NCI-H187 treated with DMSO at 0.1 percent for 48 hours (cell line): ENCODE data around the gene ZP1.
A peak's percentile ranks its signal among the peaks of the same experiment; 100 is the strongest.

Source experiments
- DNase-seq: peaks from one replicate; lab custom pipeline; 2025; lab: John Stamatoyannopoulos, UW

ZP1 gene

GRCh38 chr11:60910281-60910687 is 42.9 kb downstream of the ZP1 start:
- DNase-seq = no peak

GRCh38 chr11:60910711-60911380 is 43.5 kb downstream of the ZP1 start:
- DNase-seq = no peak

- no peak for DNase-seq
Measured at GRCh38 chr11:60912223-60912850, 45.0 kb downstream of the ZP1 start.

- DNase-seq = no peak
Measured at GRCh38 chr11:60912851-60913528, 45.6 kb downstream of the ZP1 start.

GRCh38 chr11:60913793-60914632 is 46.7 kb downstream of the ZP1 start, which contains the start of gene TMEM109:
TSS of gene TMEM109 (plus strand) at chr11:60914158. CDS start at chr11:60919694, 5,536 bp downstream.
- peak; percentile 85 for DNase-seq

GRCh38 chr11:60914633-60915247 is 47.4 kb downstream of the ZP1 start:
- no peak for DNase-seq

- no peak for DNase-seq
Measured at GRCh38 chr11:60915248-60915914, 48.0 kb downstream of the ZP1 start.

GRCh38 chr11:60916669-60917206 is 49.4 kb downstream of the ZP1 start:
- DNase-seq = no peak

- no peak for DNase-seq
Measured at GRCh38 chr11:60917267-60917666, 49.9 kb downstream of the ZP1 start.

GRCh38 chr11:60918251-60918938 is 51.1 kb downstream of the ZP1 start:
- DNase-seq = no peak

GRCh38 chr11:60918939-60919265 is 51.6 kb downstream of the ZP1 start:
- no peak for DNase-seq

- no peak for DNase-seq
Measured at GRCh38 chr11:60919320-60919719, 52.0 kb downstream of the ZP1 start.

- no peak for DNase-seq
Measured at GRCh38 chr11:60919956-60920355, 52.6 kb downstream of the ZP1 start.

- DNase-seq = no peak
Measured at GRCh38 chr11:60921259-60921658, 53.9 kb downstream of the ZP1 start.

GRCh38 chr11:60921777-60922335 is 54.5 kb downstream of the ZP1 start:
- DNase-seq = no peak

GRCh38 chr11:60922906-60923305 is 55.6 kb downstream of the ZP1 start:
- no peak for DNase-seq

- no peak for DNase-seq
Measured at GRCh38 chr11:60923326-60923725, 56.0 kb downstream of the ZP1 start.

- DNase-seq = no peak
Measured at GRCh38 chr11:60923800-60924109, 56.4 kb downstream of the ZP1 start.

GRCh38 chr11:60924110-60924905 is 57.0 kb downstream of the ZP1 start, which contains the start of gene TMEM132A:
TSS of gene TMEM132A (plus strand) at chr11:60924460. CDS start at chr11:60924634, 174 bp downstream.
- peak; percentile 21 for DNase-seq
